Brain microvascular endothelial cell (primary cell): ENCODE results near the gene ZNF280C.

Experiments used
- DNase-seq: peaks from one replicate; pipeline ENCODE4 v3.0.0-alpha.2; 2020
- H3K27ac ChIP-seq: fragments of 250-450 bp; sonication (Bioruptor Pico); 2 replicates; pipeline ENCODE4 v1.5.1; 2020; ENCODE audit warnings: mild to moderate bottlenecking, moderate library complexity
- H3K27me3 ChIP-seq: fragments of 250-450 bp; sonication (Bioruptor Pico); replicated peaks from 2 replicates; pipeline ENCODE4 v1.5.1; 2020; ENCODE audit warnings: mild to moderate bottlenecking
- H3K36me3 ChIP-seq: fragments of 250-450 bp; sonication (Bioruptor Pico); replicated peaks from 2 replicates; pipeline ENCODE4 v1.5.1; 2020; ENCODE audit warnings: mild to moderate bottlenecking
- H3K4me3 ChIP-seq: 2 replicates; pipeline ENCODE4 v1.5.1; 2011; ENCODE audit warnings: low read depth, mild to moderate bottlenecking, control low read depth, low read length, moderate library complexity
- CTCF ChIP-seq: IDR thresholded peaks from 2 replicates; pipeline ENCODE4 v1.5.1; 2011; ENCODE audit warnings: low read depth, mild to moderate bottlenecking, moderate library complexity, low read length, control low read depth, inconsistent platforms; ENCODE audit errors: missing control alignments
- in situ Hi-C: cut with HindIII; loops from 2 replicates; pipeline ENCODE4 v1.10.0; 2017; ENCODE audit warnings: low sequenced_read_pairs, low pct_ligation_motif_present

Gene ZNF280C

GRCh38 chrX:130268449-130269170, at the start of gene ZNF280C:
TSS of gene ZNF280C (minus strand) at chrX:130268899. CDS start at chrX:130260449, 8,450 bp downstream.
- in situ Hi-C loops, result no loop called here
- Histone ChIP-seq H3K27me3 (no peaks in the 10 kb centered on the region), H3K4me3 (peak within 1 kb of the TSS; percentile 69), H3K36me3 (no peaks in the 10 kb centered on the region), H3K27ac (peak within 1 kb of the TSS; percentile 71)
- TF ChIP-seq CTCF, result peak; percentile 59
- DNase-seq, result peak; percentile 91

- H3K27ac ChIP-seq, result no peak overlapping the region
- no peaks in the 10 kb centered on the region for H3K36me3 ChIP-seq
- H3K4me3 ChIP-seq, result no peak overlapping the region
- TF ChIP-seq CTCF, result no peak
- DNase-seq, result no peak
- no peaks in the 10 kb centered on the region for H3K27me3 ChIP-seq
- in situ Hi-C loops, result no loop called here
Observed at GRCh38 chrX:130304587-130305368, 36.1 kb upstream of the ZNF280C start.

- no peak for DNase-seq
- no peaks in the 10 kb centered on the region for H3K36me3 ChIP-seq
- in situ Hi-C loops, result no loop called here
Observed at GRCh38 chrX:130301977-130302376, 33.3 kb upstream of the ZNF280C start.

GRCh38 chrX:130301405-130301804, 32.7 kb upstream of the ZNF280C start:
- DNase-seq, result no peak
- H3K36me3 ChIP-seq, result no peaks in the 10 kb centered on the region
- no peak overlapping the region for H3K4me3 ChIP-seq
- no peak overlapping the region for H3K27ac ChIP-seq
- no peaks in the 10 kb centered on the region for H3K27me3 ChIP-seq
- no peak for TF ChIP-seq CTCF
- in situ Hi-C loops, result no loop called here

More at GRCh38 chrX:130301977-130302376, 33.3 kb upstream of the ZNF280C start:
- no peak overlapping the region for H3K27ac ChIP-seq
- no peaks in the 10 kb centered on the region for H3K27me3 ChIP-seq
- TF ChIP-seq CTCF, result no peak
- H3K4me3 ChIP-seq, result no peak overlapping the region

GRCh38 chrX:130300010-130300282, 31.2 kb upstream of the ZNF280C start:
- no peak overlapping the region for H3K4me3 ChIP-seq
- H3K27me3 ChIP-seq, result no peaks in the 10 kb centered on the region
- H3K36me3 ChIP-seq, result no peaks in the 10 kb centered on the region
- no peak for DNase-seq
- no peak for TF ChIP-seq CTCF
- in situ Hi-C loops, result no loop called here
- no peak overlapping the region for H3K27ac ChIP-seq
